SK-N-SH treated with all-trans-retinoic acid at 6 μM for 48 hours (cell line): ENCODE measurements around the gene KLB.

Experiments
- ATAC-seq: fragments of 200-7000 bp; cut with Tn5 transposase; 3 replicates; pipeline ENCODE4 v1.9.1; 2020; ENCODE audit warnings: mild to moderate bottlenecking, moderate library complexity
- ARNTL ChIP-seq: fragments of 450-650 bp; formaldehyde crosslinking; IDR thresholded peaks from 2 replicates; pipeline ENCODE4 v1.5.0; 2020; ENCODE audit warnings: low read depth, mild to moderate bottlenecking, moderate library complexity, borderline replicate concordance
- CREB5 ChIP-seq: fragments of 250-450 bp; sonication (Bioruptor Pico); IDR thresholded peaks from 2 replicates; pipeline ENCODE4 v1.5.1; 2020; ENCODE audit warnings: low read depth, mild to moderate bottlenecking, moderate library complexity
- CSRNP3 ChIP-seq: fragments of 250-450 bp; sonication (Bioruptor Pico); IDR thresholded peaks from 2 replicates; pipeline ENCODE4 v1.5.1; 2021; ENCODE audit warnings: mild to moderate bottlenecking, moderate library complexity
- ESRRG ChIP-seq: fragments of 250-450 bp; sonication (Bioruptor Pico); IDR thresholded peaks from 2 replicates; pipeline ENCODE4 v1.6.1; 2021; ENCODE audit warnings: mild to moderate bottlenecking
- ISL1 ChIP-seq: fragments of 250-450 bp; sonication (Bioruptor Pico); IDR thresholded peaks from 2 replicates; pipeline ENCODE4 v2.1.2; 2022; ENCODE audit warnings: mild to moderate bottlenecking, moderate library complexity
- OSR1 ChIP-seq: fragments of 250-450 bp; sonication (Bioruptor Pico); IDR thresholded peaks from 2 replicates; pipeline ENCODE4 v1.8.0; 2022; ENCODE audit warnings: moderate library complexity, mild to moderate bottlenecking, inconsistent platforms
- POU6F1 ChIP-seq: fragments of 250-450 bp; sonication (Bioruptor Pico); IDR thresholded peaks from 2 replicates; pipeline ENCODE4 v1.8.0; 2021; ENCODE audit warnings: low read depth, mild to moderate bottlenecking, moderate library complexity, borderline replicate concordance
- PPARA ChIP-seq: fragments of 250-450 bp; sonication (Bioruptor Pico); IDR thresholded peaks from 2 replicates; pipeline ENCODE4 v1.5.0; 2020; ENCODE audit warnings: mild to moderate bottlenecking, borderline replicate concordance
- RARB ChIP-seq: fragments of 250-450 bp; sonication (Bioruptor Pico); IDR thresholded peaks from 2 replicates; pipeline ENCODE4 v1.8.0; 2021; ENCODE audit warnings: mild to moderate bottlenecking, moderate library complexity
- SNAI2 ChIP-seq: fragments of 250-450 bp; sonication (Bioruptor Pico); IDR thresholded peaks from 2 replicates; pipeline ENCODE4 v1.5.0; 2020; ENCODE audit warnings: mild to moderate bottlenecking, moderate library complexity
- TCF4 ChIP-seq: fragments of 250-450 bp; sonication (Bioruptor Pico); IDR thresholded peaks from 2 replicates; pipeline ENCODE4 v1.8.0; 2021; ENCODE audit warnings: mild to moderate bottlenecking, moderate library complexity, borderline replicate concordance
- TOX ChIP-seq: fragments of 250-450 bp; sonication (Bioruptor Pico); IDR thresholded peaks from 2 replicates; pipeline ENCODE4 v1.8.0; 2021; ENCODE audit warnings: mild to moderate bottlenecking, moderate library complexity, borderline replicate concordance
- TSHZ2 ChIP-seq: fragments of 250-450 bp; sonication (Bioruptor Pico); IDR thresholded peaks from 2 replicates; pipeline ENCODE4 v1.5.0; 2020; ENCODE audit warnings: mild to moderate bottlenecking, moderate library complexity
- ZC3H10 ChIP-seq: fragments of 250-450 bp; sonication (Bioruptor Pico); IDR thresholded peaks from 2 replicates; pipeline ENCODE4 v1.5.1; 2021; ENCODE audit warnings: mild to moderate bottlenecking, moderate library complexity
- ZFP3 ChIP-seq: fragments of 250-450 bp; sonication (Bioruptor Pico); IDR thresholded peaks from 2 replicates; pipeline ENCODE4 v1.5.0; 2020; ENCODE audit warnings: mild to moderate bottlenecking, moderate library complexity
- ZFP30 ChIP-seq: fragments of 450-650 bp; formaldehyde crosslinking; IDR thresholded peaks from 2 replicates; pipeline ENCODE4 v1.5.0; 2022; ENCODE audit warnings: mild to moderate bottlenecking, moderate library complexity
- ZNF565 ChIP-seq: fragments of 450-650 bp; formaldehyde crosslinking; conservative IDR thresholded peaks from 2 replicates; pipeline ENCODE4 v1.5.0; 2020; ENCODE audit warnings: low read depth, mild to moderate bottlenecking, moderate library complexity
- ZNF70 ChIP-seq: fragments of 450-650 bp; formaldehyde crosslinking; IDR thresholded peaks from 2 replicates; pipeline ENCODE4 v1.5.0; 2020; ENCODE audit warnings: mild to moderate bottlenecking, moderate library complexity
- ZNF8 ChIP-seq: fragments of 450-650 bp; formaldehyde crosslinking; IDR thresholded peaks from 2 replicates; pipeline ENCODE4 v1.5.0; 2020; ENCODE audit warnings: mild to moderate bottlenecking, moderate library complexity

The KLB gene

GRCh38 chr4:39442998-39443397, 36.3 kb downstream of the KLB start:
- ATAC-seq = no peak

GRCh38 chr4:39446483-39446841, 39.7 kb downstream of the KLB start:
- TF ChIP-seq TOX (CRISPR knock-in tag) (no peak), POU6F1 (no peak), PPARA (CRISPR knock-in tag) (no peak), ARNTL (CRISPR knock-in tag) (no peak), SNAI2 (CRISPR knock-in tag) (no peak), ISL1 (no peak), TSHZ2 (CRISPR knock-in tag) (no peak), CSRNP3 (CRISPR knock-in tag) (no peak), ZFP30 (CRISPR knock-in tag) (no peak), RARB (no peak), ESRRG (CRISPR knock-in tag) (no peak), CREB5 (CRISPR knock-in tag) (no peak), ZNF70 (CRISPR knock-in tag) (no peak), ZNF8 (CRISPR knock-in tag) (no peak), OSR1 (CRISPR knock-in tag) (no peak), ZFP3 (CRISPR knock-in tag) (no peak), TCF4 (CRISPR knock-in tag) (no peak)
- no peak; the same call in 2 of the 3 replicates for ATAC-seq

More at GRCh38 chr4:39442998-39443397, 36.3 kb downstream of the KLB start:
- TF ChIP-seq OSR1 (CRISPR knock-in tag) = no peak
- no peak for TF ChIP-seq ZNF565 (CRISPR knock-in tag)
- no peak for TF ChIP-seq POU6F1
- no peak for TF ChIP-seq ZNF8 (CRISPR knock-in tag)
- no peak for TF ChIP-seq ZC3H10
- no peak for TF ChIP-seq ZNF70 (CRISPR knock-in tag)
- TF ChIP-seq ESRRG (CRISPR knock-in tag) = no peak
- TF ChIP-seq RARB = no peak
- no peak for TF ChIP-seq SNAI2 (CRISPR knock-in tag)
- no peak for TF ChIP-seq CREB5 (CRISPR knock-in tag)
- no peak for TF ChIP-seq CSRNP3 (CRISPR knock-in tag)
- TF ChIP-seq ZFP30 (CRISPR knock-in tag) = no peak
- TF ChIP-seq TOX (CRISPR knock-in tag) = no peak
